ENCODE measurements around the gene EIF1.

EIF1 gene

GRCh38 chr17:41650794-41651624 is 37.7 kb upstream of the EIF1 start:
- Histone ChIP-seq H3K27me3 (replicated peaks; ENCODE audit: control insufficient read depth, insufficient read depth, low read length) (no peaks in the 10 kb centered on the region), H3K9me3 (ENCODE audit: control insufficient read depth, low read length) (no peaks in the 10 kb centered on the region), H3K9ac (ENCODE audit: low read length) (no peak overlapping the region), H3K36me3 (ENCODE audit: control insufficient read depth, insufficient read depth, low read length, severe bottlenecking) (no peaks in the 10 kb centered on the region), H3K4me1 (ENCODE audit: control insufficient read depth, insufficient read depth, low read length) (peaks cover 9% of the 10 kb centered on the region), H3K4me3 (ENCODE audit: low read length) (no peak overlapping the region)
- DNase-seq (ENCODE audit: low read depth) = no peak

GRCh38 chr17:41651625-41652460 is 36.8 kb upstream of the EIF1 start:
- Histone ChIP-seq H3K9ac (ENCODE audit: low read length) (no peak overlapping the region), H3K9me3 (ENCODE audit: control insufficient read depth, low read length) (no peaks in the 10 kb centered on the region), H3K4me1 (ENCODE audit: control insufficient read depth, insufficient read depth, low read length) (peaks cover 9% of the 10 kb centered on the region), H3K4me3 (ENCODE audit: low read length) (no peak overlapping the region), H3K27me3 (replicated peaks; ENCODE audit: control insufficient read depth, insufficient read depth, low read length) (no peaks in the 10 kb centered on the region), H3K36me3 (ENCODE audit: control insufficient read depth, insufficient read depth, low read length, severe bottlenecking) (no peaks in the 10 kb centered on the region)
- no peak for DNase-seq (ENCODE audit: low read depth)

GRCh38 chr17:41652461-41652970 is 36.2 kb upstream of the EIF1 start:
- Histone ChIP-seq H3K36me3 (ENCODE audit: control insufficient read depth, insufficient read depth, low read length, severe bottlenecking) (no peaks in the 10 kb centered on the region), H3K27me3 (replicated peaks; ENCODE audit: control insufficient read depth, insufficient read depth, low read length) (no peaks in the 10 kb centered on the region), H3K4me3 (ENCODE audit: low read length) (no peak overlapping the region), H3K9ac (ENCODE audit: low read length) (no peak overlapping the region), H3K4me1 (ENCODE audit: control insufficient read depth, insufficient read depth, low read length) (peaks cover 9% of the 10 kb centered on the region), H3K9me3 (ENCODE audit: control insufficient read depth, low read length) (no peaks in the 10 kb centered on the region)
- no peak for DNase-seq (ENCODE audit: low read depth)

GRCh38 chr17:41653421-41653820 is 35.3 kb upstream of the EIF1 start:
- Histone ChIP-seq H3K9ac (ENCODE audit: low read length) (no peak overlapping the region), H3K9me3 (ENCODE audit: control insufficient read depth, low read length) (no peaks in the 10 kb centered on the region), H3K4me1 (ENCODE audit: control insufficient read depth, insufficient read depth, low read length) (peaks cover 4% of the 10 kb centered on the region)

GRCh38 chr17:41653892-41654677 is 34.6 kb upstream of the EIF1 start:
- H3K27me3 ChIP-seq (replicated peaks; ENCODE audit: control insufficient read depth, insufficient read depth, low read length) = no peaks in the 10 kb centered on the region
- no peaks in the 10 kb centered on the region for H3K9me3 ChIP-seq (ENCODE audit: control insufficient read depth, low read length)
- no peak for DNase-seq (ENCODE audit: low read depth)
- H3K9ac ChIP-seq (ENCODE audit: low read length) = no peak overlapping the region
- no peaks in the 10 kb centered on the region for H3K36me3 ChIP-seq (ENCODE audit: control insufficient read depth, insufficient read depth, low read length, severe bottlenecking)
- H3K4me1 ChIP-seq (ENCODE audit: control insufficient read depth, insufficient read depth, low read length) = no peaks in the 10 kb centered on the region
- no peak overlapping the region for H3K4me3 ChIP-seq (ENCODE audit: low read length)

More at GRCh38 chr17:41653421-41653820, 35.3 kb upstream of the EIF1 start:
- Histone ChIP-seq H3K27me3 (replicated peaks; ENCODE audit: control insufficient read depth, insufficient read depth, low read length) (no peaks in the 10 kb centered on the region), H3K36me3 (ENCODE audit: control insufficient read depth, insufficient read depth, low read length, severe bottlenecking) (no peaks in the 10 kb centered on the region), H3K4me3 (ENCODE audit: low read length) (no peak overlapping the region)
- DNase-seq (ENCODE audit: low read depth) = no peak

GRCh38 chr17:41654678-41655607 is 33.7 kb upstream of the EIF1 start:
- Histone ChIP-seq H3K36me3 (ENCODE audit: control insufficient read depth, insufficient read depth, low read length, severe bottlenecking) (no peaks in the 10 kb centered on the region), H3K9me3 (ENCODE audit: control insufficient read depth, low read length) (no peaks in the 10 kb centered on the region), H3K4me3 (ENCODE audit: low read length) (no peak overlapping the region), H3K4me1 (ENCODE audit: control insufficient read depth, insufficient read depth, low read length) (no peaks in the 10 kb centered on the region), H3K9ac (ENCODE audit: low read length) (no peak overlapping the region), H3K27me3 (replicated peaks; ENCODE audit: control insufficient read depth, insufficient read depth, low read length) (peaks cover under 1% of the 10 kb centered on the region)
- DNase-seq (ENCODE audit: low read depth) = no peak

- peaks cover 5% of the 10 kb centered on the region for H3K27me3 ChIP-seq (replicated peaks; ENCODE audit: control insufficient read depth, insufficient read depth, low read length)
- no peaks in the 10 kb centered on the region for H3K9me3 ChIP-seq (ENCODE audit: control insufficient read depth, low read length)
- no peak for DNase-seq (ENCODE audit: low read depth)
- no peaks in the 10 kb centered on the region for H3K36me3 ChIP-seq (ENCODE audit: control insufficient read depth, insufficient read depth, low read length, severe bottlenecking)
- no peak overlapping the region for H3K4me3 ChIP-seq (ENCODE audit: low read length)
- H3K9ac ChIP-seq (ENCODE audit: low read length) = no peak overlapping the region
- H3K4me1 ChIP-seq (ENCODE audit: control insufficient read depth, insufficient read depth, low read length) = no peaks in the 10 kb centered on the region
These were observed 33.0 kb upstream of the EIF1 start for GRCh38 chr17:41655611-41656111.

GRCh38 chr17:41656249-41657023 is 32.2 kb upstream of the EIF1 start:
- Histone ChIP-seq H3K9ac (ENCODE audit: low read length) (no peak overlapping the region), H3K36me3 (ENCODE audit: control insufficient read depth, insufficient read depth, low read length, severe bottlenecking) (no peaks in the 10 kb centered on the region), H3K4me3 (ENCODE audit: low read length) (no peak overlapping the region), H3K4me1 (ENCODE audit: control insufficient read depth, insufficient read depth, low read length) (no peaks in the 10 kb centered on the region), H3K27me3 (replicated peaks; ENCODE audit: control insufficient read depth, insufficient read depth, low read length) (peaks cover 5% of the 10 kb centered on the region), H3K9me3 (ENCODE audit: control insufficient read depth, low read length) (no peaks in the 10 kb centered on the region)
- DNase-seq (ENCODE audit: low read depth) = no peak

GRCh38 chr17:41657176-41657754 is 31.4 kb upstream of the EIF1 start:
- Histone ChIP-seq H3K4me3 (ENCODE audit: low read length) (no peak overlapping the region), H3K9me3 (ENCODE audit: control insufficient read depth, low read length) (no peaks in the 10 kb centered on the region), H3K4me1 (ENCODE audit: control insufficient read depth, insufficient read depth, low read length) (no peaks in the 10 kb centered on the region), H3K36me3 (ENCODE audit: control insufficient read depth, insufficient read depth, low read length, severe bottlenecking) (no peaks in the 10 kb centered on the region), H3K9ac (ENCODE audit: low read length) (no peak overlapping the region), H3K27me3 (replicated peaks; ENCODE audit: control insufficient read depth, insufficient read depth, low read length) (peaks cover 5% of the 10 kb centered on the region)
- no peak for DNase-seq (ENCODE audit: low read depth)
